GM12892 (cell line): ENCODE measurements around the gene BRF1.

Experiments used
- POLR2A ChIP-seq: IDR thresholded peaks from 2 replicates; pipeline ENCODE4 v1.6.1; 2011; ENCODE audit warnings: low read depth, low read length, control low read depth
- TAF1 ChIP-seq: IDR thresholded peaks from 2 replicates; pipeline ENCODE4 v1.6.1; 2011; ENCODE audit warnings: low read depth, mild to moderate bottlenecking, control low read depth, low read length, borderline replicate concordance

DNA sequence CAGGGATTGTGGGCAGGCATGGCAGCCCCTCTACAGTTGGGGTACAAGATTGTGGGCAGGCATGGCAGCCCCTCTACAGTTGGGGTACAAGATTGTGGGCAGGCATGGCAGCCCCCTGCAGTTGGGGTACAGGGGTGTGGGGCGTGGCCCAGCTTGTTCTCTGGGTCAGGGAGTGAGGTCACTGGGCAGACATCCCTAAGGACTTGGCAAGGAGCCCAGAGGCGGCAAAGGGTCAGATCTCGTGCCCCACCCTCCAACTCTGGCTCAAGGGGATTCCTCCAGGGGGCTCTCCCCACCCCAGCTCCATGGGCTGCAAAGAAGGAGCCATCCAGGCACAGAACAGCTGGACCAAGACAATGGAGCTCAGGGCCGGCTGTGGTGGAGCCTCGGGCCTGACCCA is 93.9 kb downstream of the BRF1 start:
- TF ChIP-seq POLR2A (no peak), TAF1 (no peak)
